Measurements from ENCODE around the gene SMAD7.

Gene SMAD7

DNA sequence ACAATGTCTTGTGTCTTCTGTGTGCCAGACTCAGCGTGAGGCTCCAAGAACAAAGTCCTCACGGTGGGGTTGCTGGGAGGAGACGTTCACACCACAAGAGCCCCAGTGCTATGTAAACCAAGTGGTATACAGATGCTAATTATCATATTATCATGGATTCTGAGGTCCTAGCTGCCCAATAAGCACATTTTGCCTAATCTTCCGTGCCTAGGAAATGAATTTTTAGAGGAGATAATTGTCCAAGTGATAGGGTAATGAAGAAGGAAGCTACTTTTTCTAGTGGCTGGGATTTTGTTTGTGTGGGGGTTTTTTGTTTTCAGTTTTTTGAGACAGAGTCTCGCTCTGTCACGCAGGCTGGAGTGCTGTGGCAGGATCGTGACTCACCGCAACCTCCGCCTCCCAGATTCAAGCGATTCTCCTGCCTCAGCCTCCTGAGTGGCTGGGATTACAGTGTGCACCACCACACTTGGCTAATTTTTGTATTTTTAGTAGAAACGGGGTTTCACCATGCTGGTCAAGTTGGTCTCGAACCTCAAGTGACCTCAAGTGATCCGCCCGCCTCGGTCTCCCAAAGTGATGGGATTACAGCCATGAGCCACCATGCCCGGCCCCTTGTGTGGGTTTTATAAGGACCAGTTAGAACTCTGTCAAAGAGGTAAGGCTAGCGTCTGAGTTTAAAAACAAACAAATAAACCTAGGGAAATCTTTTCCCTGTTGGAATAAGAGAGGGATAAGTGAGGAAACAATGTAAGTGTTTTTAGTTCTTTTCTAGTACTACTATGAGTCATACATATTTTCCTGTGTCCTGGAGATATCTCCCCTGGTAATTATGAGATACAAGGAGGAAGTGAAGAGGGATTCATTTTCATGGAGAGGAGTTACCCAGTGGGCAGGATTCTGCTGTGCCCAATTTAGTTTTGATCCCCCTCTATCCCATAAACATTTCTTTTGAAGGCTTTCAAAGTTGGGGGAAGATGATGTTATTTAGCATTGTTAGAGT lies 9.5 kb upstream of the SMAD7 start:
- no peak for DNase-seq (ENCODE audit: low spot score)

DNA sequence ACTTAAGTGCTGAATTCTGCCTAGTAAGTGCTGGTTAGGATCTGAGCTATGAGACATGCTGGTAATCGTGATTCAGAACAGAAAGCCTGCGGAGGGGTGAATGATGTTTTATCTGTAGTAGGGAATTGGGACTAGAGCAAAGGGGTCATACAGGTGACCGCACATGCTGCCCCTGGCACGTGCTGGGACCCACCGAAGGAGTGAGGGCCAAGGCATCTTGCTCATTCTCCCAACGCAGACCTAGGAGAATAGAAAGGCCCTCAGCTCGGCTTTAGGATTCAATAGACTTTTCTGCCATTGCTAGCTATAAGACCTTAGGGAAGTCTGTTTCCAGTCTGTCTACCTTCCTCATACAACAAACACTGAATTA lies 8.8 kb upstream of the SMAD7 start:
- DNase-seq (ENCODE audit: low spot score), result no peak

DNA sequence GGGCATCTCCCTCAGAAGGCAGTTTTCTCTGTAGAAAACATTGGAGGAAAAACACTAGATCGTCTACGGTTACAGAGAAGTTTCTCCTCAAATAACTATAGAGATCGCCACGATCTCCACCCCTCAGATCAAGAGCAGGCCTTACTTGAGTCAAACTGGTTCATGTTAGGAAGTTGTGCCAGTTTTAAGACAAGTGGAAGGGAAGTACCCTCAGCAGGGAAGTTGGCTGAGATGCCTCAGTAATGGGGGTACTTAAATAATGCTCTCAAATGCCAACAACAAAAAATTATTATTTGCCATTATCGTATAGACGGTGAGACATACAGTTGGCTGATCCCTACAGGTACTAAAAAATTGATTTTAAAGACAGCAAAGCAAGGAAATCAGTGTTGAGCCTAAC lies 8.2 kb upstream of the SMAD7 start:
- no peak for DNase-seq (ENCODE audit: low spot score)

DNA sequence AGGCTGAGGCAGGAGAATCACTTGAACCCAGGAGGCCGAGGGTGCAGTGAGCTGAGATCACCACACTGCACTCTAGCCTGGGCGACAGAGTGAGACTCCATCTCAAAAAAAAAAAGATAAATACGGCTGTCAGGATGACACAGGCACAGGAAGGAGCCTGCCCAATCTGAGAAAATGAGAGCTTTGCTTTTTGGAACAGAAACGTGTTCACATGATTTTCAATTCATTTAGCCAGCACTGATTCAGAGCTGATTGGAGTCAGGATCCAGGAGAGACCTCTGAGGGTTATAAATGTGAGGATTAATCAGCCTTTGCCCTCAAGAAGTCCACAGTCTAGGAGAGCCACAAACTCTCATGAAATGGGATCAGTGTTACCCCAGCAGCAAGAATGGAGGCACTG lies 6.9 kb upstream of the SMAD7 start:
- no peak for DNase-seq (ENCODE audit: low spot score)

DNA sequence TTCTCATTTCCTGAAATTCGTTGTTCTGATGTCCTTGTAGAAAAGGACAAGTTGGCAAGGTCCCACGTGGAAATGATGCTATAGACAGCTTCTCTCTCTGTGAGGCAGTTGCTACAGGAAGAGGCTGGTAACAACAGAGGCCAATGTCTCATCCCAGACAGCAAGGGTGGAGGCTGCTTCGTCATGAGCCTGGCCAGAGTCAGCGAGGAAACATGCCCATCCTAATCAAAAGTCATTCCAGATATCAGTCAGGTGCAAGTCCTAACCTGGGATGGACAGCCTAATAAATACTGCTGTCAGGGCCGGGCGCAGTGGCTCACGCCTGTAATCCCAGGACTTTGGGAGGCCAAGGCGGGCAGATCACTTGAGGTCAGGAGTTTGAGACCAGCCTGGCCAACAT lies 6.4 kb upstream of the SMAD7 start:
- DNase-seq (ENCODE audit: low spot score), result no peak

DNA sequence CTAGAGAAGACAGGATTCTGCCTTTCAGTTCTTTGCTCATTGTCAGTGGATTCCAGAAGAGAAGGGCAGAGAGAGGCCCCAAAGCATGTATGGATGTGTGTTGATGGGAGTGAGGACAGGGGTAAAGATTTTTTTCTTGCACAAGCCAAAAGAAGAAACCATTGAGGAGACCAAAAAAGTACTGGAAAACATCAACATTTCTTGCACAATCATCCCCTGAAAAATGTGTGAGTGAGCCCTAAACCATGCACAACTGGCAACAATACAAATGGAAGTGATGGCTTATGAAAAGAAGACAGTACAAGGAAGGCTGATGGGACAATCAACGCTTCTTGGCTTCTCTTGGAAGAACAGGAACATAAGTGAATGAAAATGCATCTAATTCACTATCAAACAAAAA lies 5.6 kb upstream of the SMAD7 start:
- DNase-seq (ENCODE audit: low spot score), result no peak

DNA sequence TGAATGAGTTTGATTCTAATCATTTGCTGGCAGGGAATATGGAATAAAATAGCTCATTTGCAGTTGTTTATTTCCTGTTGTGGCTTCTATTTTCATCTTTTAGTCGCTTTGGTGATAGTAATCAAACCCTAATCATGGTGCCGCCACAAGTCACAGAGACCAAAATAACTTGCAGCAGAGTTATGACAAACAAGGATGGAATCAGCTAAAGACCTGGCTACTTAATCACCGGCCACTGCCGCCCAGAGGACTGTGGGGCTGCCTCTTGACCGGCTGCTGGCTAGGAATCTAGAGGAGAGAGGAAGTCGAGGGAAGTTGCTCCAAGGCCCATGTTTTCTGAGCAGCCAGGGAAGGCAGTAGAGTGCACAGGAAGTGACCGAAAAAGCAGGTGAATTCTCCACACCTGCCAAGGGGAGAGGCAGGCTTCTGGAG lies 5.1 kb upstream of the SMAD7 start:
- no peak for DNase-seq (ENCODE audit: low spot score)

DNA sequence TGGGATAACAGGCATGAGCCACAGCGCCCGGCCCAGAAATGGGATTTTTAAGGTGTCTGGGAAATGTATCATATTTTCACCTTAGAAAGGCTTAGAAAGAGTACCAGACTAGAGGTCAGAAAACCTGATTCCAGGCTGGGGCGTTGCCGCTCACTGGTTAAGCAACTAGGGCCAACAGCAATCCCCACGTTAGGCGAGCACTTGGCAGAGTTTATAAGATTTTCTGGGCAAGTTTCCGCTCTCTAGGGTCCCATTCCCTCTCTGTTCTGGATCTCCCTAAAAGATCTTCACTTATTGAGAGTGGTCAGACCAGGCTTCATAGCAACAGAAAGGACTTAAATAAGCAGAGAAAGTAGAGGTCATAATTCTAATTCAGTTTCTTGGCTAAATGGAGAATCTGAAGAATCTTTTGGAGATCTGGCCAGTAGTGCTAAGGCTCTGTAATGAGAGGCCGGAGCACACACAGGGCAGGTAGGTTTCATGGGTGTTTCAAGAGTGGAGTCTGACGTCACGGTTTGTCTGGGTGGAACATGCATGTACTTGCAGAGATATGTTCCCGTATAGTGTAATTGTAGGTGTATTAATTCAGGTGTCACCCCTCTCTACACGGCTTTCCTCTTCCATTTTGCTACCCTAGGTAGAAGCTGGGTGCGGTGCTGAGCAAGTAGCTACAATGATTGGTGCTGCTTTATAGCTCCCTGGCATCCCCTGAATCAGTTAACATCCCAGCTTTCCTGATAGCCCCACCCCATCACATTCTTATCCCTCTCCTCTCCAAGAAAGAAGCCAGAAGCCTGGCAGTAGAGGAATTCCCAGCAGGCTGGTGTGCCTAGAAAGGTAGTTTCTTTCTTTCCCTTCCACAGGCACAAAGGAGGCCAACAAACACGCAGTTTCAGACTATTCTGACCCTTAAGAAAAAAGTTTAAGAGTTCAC lies 4.4 kb upstream of the SMAD7 start:
- no peak for DNase-seq (ENCODE audit: low spot score)

DNA sequence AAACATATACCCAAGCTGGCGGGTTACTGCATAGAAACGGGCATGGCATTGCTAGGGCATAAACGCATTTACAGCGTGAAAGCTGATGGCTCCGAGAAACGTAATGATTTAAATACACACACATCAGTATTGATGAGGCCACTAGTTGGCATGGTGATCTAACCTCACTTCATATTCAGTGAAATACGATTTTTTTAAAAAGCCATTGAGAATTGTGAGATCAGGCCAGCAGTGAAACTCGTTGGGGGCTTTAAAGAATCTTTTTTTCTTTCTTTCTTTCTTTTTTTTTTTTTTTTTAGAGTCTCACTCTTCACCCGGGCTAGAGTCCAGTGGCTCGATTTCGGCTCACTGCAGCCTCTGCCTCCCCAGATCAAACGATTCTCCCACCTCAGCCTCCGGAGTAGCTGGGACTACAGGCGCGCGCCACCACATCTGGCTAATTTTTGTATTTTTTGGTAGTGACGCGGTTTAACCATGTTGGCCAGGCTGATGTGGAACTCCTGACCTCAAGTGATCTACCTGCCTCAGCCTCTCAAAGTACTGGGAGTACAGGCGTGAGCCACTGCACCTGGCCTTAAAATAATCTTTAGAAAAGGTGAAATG lies 2.4 kb upstream of the SMAD7 start:
- no peak for DNase-seq (ENCODE audit: low spot score)

DNA sequence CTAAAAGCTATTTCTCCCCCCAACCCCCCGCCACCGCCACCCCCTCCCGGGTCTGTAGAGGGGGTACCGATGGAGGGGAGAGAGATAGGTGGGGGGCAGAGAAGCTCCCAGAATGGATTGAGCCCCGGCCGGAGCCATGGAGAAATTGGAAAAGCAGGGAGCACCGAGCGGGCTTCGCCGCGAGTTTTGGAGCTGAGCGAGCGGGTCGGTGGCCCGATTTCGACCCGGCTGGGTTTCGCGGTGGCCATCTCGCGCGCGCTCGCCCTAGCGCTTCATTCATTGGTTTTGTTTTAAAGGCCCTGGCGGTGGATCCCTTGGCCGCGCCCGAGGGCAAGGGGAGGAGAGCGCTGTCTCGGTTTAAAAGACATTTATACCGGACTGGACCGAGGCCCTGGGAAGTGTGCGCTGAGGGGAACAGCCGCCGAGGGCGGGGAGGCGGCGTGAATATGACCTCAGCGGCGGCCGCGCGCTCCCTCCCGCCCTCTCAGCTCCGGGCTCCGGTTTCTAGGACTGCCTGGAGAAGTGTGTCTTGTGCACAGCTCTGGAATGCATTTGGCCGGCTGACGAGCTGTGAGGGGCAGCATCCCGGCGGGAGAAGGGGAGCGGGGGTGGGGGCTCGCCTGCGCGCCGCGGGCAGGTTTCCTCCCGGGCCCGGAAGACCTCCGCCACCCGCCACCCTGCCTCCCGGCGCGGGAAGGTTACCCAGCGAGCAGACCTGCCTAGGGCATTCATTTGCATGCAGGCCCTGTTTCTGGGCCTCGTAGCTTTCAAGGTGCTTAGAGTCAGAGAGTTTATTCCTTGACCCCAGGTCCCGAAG lies 1.7 kb upstream of the SMAD7 start:
- DNase-seq (ENCODE audit: low spot score), result peak; percentile 87

DNA sequence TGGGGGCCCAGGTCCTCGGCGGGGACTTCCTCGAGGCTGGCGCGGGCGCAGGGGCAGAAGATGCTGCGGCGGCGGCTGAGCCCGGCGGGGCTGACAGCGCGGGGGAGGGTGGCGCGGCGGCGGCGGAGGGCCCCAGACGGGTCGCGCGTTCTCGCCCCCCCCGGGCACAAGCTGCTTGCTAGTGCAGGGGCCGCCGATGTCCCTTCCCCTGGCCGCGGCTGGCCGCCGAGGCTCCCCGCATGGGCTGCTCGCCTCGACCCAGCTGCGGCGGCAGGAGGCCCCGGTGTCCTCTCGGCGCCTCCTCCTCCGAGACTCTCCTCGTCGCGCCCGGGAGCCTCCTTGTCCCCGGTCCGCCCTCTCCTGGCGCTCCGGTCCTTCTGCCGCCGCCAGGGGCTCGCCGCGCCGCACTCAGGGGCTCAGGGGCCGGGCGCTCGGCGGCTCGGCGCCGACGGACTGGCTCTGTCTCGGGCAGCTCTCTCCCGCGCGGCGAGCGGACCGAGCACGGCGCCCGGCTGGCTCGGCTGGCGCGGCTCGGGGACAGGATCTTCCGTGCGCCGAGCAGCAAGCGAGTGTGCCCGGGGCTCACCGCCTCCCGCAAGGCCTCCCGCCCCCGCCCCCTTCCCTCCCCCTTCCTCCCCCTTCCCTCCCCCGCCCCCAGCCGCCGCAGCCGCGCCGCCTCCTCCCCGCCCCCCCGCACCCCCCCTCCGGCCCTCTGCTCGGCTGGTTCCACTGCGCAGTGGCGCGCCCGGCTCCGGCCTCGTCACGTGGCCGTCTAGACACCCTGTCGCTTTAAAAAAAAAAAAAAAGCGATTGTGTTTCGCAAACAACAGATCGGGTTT lies 902 bp upstream of the SMAD7 start:
- peak; percentile 96 for DNase-seq (ENCODE audit: low spot score)

DNA sequence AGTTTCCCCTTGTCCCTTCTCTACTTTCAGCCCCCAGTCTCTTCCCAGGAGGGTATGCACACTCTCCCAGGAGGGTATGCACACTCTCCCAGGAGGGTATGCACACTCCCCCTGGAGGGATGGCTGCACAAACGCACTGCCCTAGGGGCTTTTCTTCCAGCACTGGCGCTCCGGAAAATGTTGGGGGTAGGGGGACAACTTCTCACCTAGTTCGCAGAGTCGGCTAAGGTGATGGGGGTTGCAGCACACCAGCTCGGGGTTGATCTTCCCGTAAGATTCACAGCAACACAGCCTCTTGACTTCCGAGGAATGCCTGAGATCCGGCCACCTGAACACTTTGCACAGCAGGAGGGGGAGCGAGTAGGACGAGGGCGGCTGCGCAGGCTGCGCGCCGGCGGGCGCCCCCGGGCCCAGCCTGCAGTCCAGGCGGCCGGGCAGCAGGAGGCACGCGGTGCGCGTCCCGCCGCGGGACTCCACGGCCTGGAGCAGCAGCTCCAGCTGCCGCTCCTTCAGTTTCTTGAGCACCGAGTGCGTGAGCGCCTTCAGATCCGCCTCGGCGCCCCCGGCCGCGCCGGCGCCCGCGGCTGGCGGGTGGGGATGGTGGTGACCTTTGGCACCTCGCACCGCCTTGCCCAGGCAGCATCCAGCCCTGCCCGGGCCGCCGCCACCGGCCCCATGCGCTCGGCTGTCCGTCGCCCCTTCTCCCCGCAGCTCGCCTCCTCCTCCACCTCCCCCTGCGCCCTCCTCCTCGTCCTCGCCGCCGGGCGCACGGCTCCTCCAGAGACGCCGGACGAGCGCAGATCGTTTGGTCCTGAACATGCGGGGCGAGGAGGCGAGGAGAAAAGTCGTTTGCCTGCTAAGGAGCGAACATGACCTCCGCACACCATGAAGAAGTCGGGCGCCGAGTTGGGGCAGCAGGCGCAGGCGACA lies 894 bp downstream of the SMAD7 start:
- DNase-seq (ENCODE audit: low spot score), result peak; percentile 84

DNA sequence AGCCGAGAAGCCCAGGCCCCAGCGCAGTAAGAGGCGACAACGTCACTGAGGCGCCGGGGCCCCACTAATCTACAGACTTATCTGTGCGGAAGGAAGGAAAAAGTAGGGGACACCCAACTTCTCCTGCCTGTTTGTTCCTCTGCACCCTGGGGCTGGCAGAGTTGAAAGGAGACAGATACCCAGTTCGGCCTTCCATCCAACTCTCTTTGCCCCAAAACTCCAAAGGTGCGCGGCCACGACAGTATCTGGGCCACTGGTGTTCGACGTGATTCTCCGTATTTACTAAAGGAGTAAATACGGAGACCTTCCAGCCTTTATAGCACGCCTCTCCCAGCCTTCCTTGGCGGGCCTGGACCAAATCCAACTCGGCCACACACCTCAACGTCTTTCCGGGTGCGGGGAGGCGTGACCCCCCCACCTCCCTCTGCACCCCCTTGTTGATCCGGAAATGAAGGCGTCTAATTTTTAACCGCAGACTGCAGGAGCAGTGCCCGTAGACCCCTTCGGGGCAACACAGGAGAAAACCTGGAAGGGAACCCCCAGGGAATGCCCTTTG lies 1.6 kb downstream of the SMAD7 start:
- no peak for DNase-seq (ENCODE audit: low spot score)

DNA sequence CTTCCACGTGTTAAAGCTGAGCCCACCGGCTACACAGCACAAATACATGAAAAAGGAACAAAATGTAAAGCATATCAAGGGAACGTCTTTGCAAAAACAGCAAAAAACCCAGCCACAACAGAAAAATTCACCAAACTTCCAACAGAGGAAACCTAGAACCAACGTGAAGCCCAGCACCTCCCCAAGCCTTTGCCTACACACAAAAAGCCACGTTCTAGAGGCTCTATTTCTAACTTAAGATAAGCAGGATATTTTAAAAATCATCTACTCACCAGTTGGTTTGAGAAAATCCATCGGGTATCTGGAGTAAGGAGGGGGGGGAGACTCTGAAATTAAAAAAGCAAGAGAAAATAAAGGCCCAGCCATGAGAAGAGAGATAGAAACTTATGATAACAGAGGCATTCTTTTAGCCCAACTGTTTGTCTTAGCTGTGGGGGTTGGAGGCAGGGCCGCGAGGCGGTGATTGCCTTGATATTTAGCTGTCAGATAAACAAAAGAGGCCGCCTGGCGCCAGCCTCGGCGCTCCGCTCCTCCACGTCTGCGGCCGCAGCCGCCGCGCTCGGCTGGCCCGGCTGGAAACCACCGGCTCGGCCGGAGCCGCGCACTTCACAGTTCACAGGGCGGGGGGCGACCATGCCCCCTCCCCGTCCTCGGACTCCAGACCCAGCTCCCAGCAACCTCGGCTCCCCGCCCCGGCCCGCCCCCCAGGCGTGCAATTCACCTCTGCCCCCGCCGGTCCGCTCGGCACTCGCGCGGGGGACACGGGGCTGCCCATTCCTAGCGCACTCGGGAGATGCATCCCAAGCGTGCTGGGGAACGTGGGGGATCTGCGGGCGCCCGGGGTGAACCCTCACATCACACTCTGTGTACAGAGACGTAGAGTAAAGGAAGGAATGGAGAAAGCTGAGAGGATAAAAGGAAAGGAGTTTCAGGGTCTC lies 2.4 kb downstream of the SMAD7 start:
- DNase-seq (ENCODE audit: low spot score), result peak; percentile 81

DNA sequence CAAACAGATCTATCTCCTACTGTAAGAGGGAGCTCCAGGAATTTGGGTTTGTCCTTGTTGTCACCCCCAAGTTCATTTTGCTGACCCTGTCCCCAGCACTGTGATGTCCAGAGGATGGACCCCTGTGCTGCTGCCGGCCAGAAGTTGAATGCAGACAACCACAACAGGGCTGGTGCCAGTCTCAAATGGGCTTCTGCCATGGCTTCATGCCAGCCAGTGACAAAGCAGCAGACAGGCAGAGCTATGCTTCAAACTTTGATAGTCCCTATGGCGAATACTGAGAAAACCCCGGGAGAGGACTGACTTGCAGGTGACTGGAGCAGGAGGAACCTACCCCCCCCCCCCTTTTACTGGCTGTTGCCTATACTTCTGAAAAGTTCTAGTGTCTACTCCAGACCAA lies 3.2 kb downstream of the SMAD7 start:
- DNase-seq (ENCODE audit: low spot score), result no peak

DNA sequence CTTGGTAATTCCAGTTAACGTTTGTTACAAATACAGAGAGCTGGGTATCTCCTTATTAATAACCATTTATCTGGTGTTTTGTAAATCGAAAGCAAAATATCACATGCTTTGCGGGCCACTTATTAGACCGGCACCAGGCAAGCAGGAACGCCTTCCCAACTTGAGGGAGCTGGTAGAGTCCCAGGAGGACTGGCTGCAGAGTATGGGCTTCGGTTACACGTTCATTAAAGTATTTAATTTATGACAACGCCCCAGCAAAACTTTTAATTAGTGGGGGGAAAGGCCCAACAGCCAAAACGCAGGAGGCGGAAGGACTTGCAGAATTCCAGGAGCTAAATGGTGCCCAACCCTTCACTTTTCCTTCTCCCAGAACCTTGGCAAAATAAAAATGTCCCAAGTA lies 3.7 kb downstream of the SMAD7 start:
- DNase-seq (ENCODE audit: low spot score), result no peak

DNA sequence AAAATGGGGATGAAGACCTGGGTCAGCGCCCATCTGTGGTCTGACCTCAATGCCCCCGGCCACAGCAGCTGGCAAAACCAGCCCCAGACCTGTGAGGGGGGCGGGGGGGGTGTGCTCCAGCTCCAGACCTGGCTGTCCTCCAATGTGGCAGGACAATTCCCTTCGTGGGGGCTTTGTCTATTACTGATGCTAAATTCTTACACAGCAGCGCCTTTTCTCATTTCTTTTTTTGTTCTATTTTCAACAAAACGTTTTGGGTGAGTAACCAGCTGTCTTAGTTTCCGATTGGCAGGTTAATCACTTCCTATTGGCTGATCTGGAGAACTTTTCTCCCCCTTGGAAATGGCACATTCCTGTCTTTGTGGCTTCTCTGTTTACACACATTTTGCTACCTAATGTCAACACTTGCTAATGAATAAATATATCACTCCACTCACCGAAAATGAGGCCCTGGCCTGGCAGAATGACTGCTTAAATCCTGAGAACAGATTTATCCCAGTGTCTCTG lies 4.4 kb downstream of the SMAD7 start:
- no peak for DNase-seq (ENCODE audit: low spot score)

DNA sequence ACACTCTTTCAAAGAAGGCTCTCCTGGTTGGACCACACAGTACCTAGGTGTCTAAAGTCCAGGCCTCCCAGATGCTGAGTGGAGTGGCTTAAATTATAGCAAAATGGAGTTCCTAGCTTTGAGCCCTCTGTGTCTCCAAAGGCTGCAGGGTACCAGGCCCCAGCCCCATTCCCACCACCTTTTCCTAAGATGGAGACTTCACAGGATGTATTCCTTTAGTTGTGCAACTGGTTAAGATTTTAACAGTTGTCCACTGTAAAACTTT lies 4.9 kb downstream of the SMAD7 start:
- no peak for DNase-seq (ENCODE audit: low spot score)

Data from D341Med (cell line).